A549 (cell line): ENCODE results near the gene APRT. TPM values are rescaled to one million over a fixed set of nuclear protein-coding genes. Genes with fewer than 3 reads are reported as not detected.

Experiments used
- ATAC-seq, 2 experiments: fragments of 200-7000 bp in 1 of 2; fragments of >200 bp in 1 of 2; cut with Nextera tagmentation in 1 of 2; cut with Tn5 transposase in 1 of 2; 3 replicates each; pipeline versions ENCODE4 v1.8.0 to v1.9.1; 2018 to 2020; ENCODE audit warnings: mild to moderate bottlenecking in 1 of 2, moderate library complexity in 1 of 2
- CTCF ChIA-PET: fragments of 300-600 bp; sonication (Branson Sonifier 250); formaldehyde crosslinking; extraction: SDS; loops from one replicate; lab custom pipeline; 2021; ENCODE audit warnings: antibody characterized with exemption, inconsistent platforms; lab: Yijun Ruan, JAX
- POLR2A ChIA-PET: fragments of 350-600 bp; formaldehyde crosslinking; extraction: SDS; loops from one replicate; lab custom pipeline; 2021; ENCODE audit warnings: antibody characterized with exemption, inconsistent platforms; lab: Yijun Ruan, JAX
- DNase-seq, 2 experiments: peaks; one replicate each; pipeline versions ENCODE4 v3.0.0 to v3.0.0-alpha.2; 2011 to 2016; ENCODE audit warnings: low read depth in 1 of 2, low spot score in 1 of 2
- FAIRE-seq: peaks from 2 replicates; lab custom pipeline; 2011; peaks lifted over from hg19 to GRCh38; lab: Jason Lieb, UNC
- H3K27ac ChIP-seq, 2 experiments: fragments of >200 bp; sonication (Bioruptor Twin); formaldehyde crosslinking; 3 replicates each; pipeline ENCODE4 v1.5.1; 2016 to 2017
- H3K4me1 ChIP-seq: fragments of >200 bp; sonication (Bioruptor Twin); formaldehyde crosslinking; 3 replicates; pipeline ENCODE4 v1.6.1; 2016
- H3K4me2 ChIP-seq: fragments of >200 bp; sonication (Bioruptor Twin); formaldehyde crosslinking; 3 replicates; pipeline ENCODE4 v1.6.1; 2016
- H3K4me3 ChIP-seq: fragments of >200 bp; sonication (Bioruptor Twin); formaldehyde crosslinking; 3 replicates; pipeline ENCODE4 v1.5.1; 2016
- H3K9me3 ChIP-seq: fragments of >200 bp; sonication (Bioruptor Twin); formaldehyde crosslinking; 3 replicates; pipeline ENCODE4 v1.6.1; 2016
- ATOH8 ChIP-seq: fragments of 250-450 bp; sonication (Bioruptor Pico); IDR thresholded peaks from 2 replicates; pipeline ENCODE4 v1.5.0; 2020; ENCODE audit warnings: low read depth, mild to moderate bottlenecking, moderate library complexity
- BCL3 ChIP-seq: fragments of >200 bp; sonication (Bioruptor Twin); formaldehyde crosslinking; IDR thresholded peaks from 3 replicates; pipeline ENCODE4 v1.6.1; 2016
- CBX8 ChIP-seq: fragments of 200-600 bp; sonication (generic); IDR thresholded peaks from 2 replicates; pipeline ENCODE4 v1.6.1; 2016
- CEBPB ChIP-seq, 2 experiments: fragments of >200 bp in 1 of 2; sonication (Bioruptor Twin) in 1 of 2; formaldehyde crosslinking in 1 of 2; IDR thresholded peaks; 2 replicates each; pipeline ENCODE4 v1.6.1; 2012 to 2016
- CHD2 ChIP-seq: fragments of 150-350 bp; IDR thresholded peaks from 2 replicates; pipeline ENCODE4 v1.6.1; 2014; ENCODE audit warnings: low read length; ENCODE audit not compliant: partially characterized antibody
- CHD4 ChIP-seq: fragments of 200-600 bp; sonication (generic); IDR thresholded peaks from 2 replicates; pipeline ENCODE4 v1.6.1; 2016; ENCODE audit warnings: antibody characterized with exemption, mild to moderate bottlenecking, borderline replicate concordance
- EHF ChIP-seq: fragments of 250-450 bp; sonication (Bioruptor Pico); IDR thresholded peaks from 2 replicates; pipeline ENCODE4 v1.5.0; 2020; ENCODE audit warnings: mild to moderate bottlenecking
- EHMT2 ChIP-seq: fragments of 200-600 bp; sonication (generic); IDR thresholded peaks from 2 replicates; pipeline ENCODE4 v1.6.1; 2016; ENCODE audit warnings: antibody characterized with exemption, low read depth, mild to moderate bottlenecking, moderate library complexity
- ELK1 ChIP-seq: fragments of 150-350 bp; IDR thresholded peaks from 2 replicates; pipeline ENCODE4 v1.6.1; 2014; ENCODE audit warnings: low read depth, mild to moderate bottlenecking, low read length
- EP300 ChIP-seq, 2 experiments: fragments of >200 bp; sonication (Bioruptor Twin); formaldehyde crosslinking; IDR thresholded peaks; 2 replicates in 1 of 2; 3 replicates in 1 of 2; pipeline ENCODE4 v1.6.1; 2016 to 2017
- FOSL2 ChIP-seq, 2 experiments: fragments of 450-650 bp in 1 of 2; fragments of >200 bp in 1 of 2; sonication (Bioruptor Twin) in 1 of 2; formaldehyde crosslinking; IDR thresholded peaks; 2 replicates each; pipeline versions ENCODE4 v1.5.0 to v1.6.1; 2016 to 2020; ENCODE audit warnings: mild to moderate bottlenecking in 1 of 2, moderate library complexity in 1 of 2
- HOXA7 ChIP-seq: fragments of 250-450 bp; sonication (Bioruptor Pico); IDR thresholded peaks from 2 replicates; pipeline ENCODE4 v1.5.0; 2020; ENCODE audit warnings: mild to moderate bottlenecking, moderate library complexity
- KDM5A ChIP-seq: fragments of 200-600 bp; sonication (generic); IDR thresholded peaks from 2 replicates; pipeline ENCODE4 v1.6.1; 2016; ENCODE audit warnings: antibody characterized with exemption, mild to moderate bottlenecking
- MAZ ChIP-seq: fragments of 150-350 bp; IDR thresholded peaks from 2 replicates; pipeline ENCODE4 v1.6.1; 2014; ENCODE audit warnings: antibody characterized with exemption, low read depth, low read length, borderline replicate concordance
- PBX3 ChIP-seq: IDR thresholded peaks from 2 replicates; pipeline ENCODE4 v1.6.1; 2012
- PHF8 ChIP-seq: fragments of 200-600 bp; sonication (generic); IDR thresholded peaks from 2 replicates; pipeline ENCODE4 v1.6.1; 2016; ENCODE audit warnings: low read depth, mild to moderate bottlenecking, antibody characterized with exemption, moderate library complexity, borderline replicate concordance
- POLR2A ChIP-seq: IDR thresholded peaks from 2 replicates; pipeline ENCODE4 v1.6.1; 2012; ENCODE audit warnings: mild to moderate bottlenecking, low read length
- RCOR1 ChIP-seq: fragments of 150-350 bp; IDR thresholded peaks from 2 replicates; pipeline ENCODE4 v1.6.1; 2014; ENCODE audit warnings: antibody characterized with exemption, low read length, low read depth
- REST ChIP-seq: fragments of 200-600 bp; sonication (generic); IDR thresholded peaks from 2 replicates; pipeline ENCODE4 v1.6.1; 2016; ENCODE audit warnings: antibody characterized with exemption, mild to moderate bottlenecking, moderate library complexity
- RNF2 ChIP-seq: fragments of 200-600 bp; sonication (generic); IDR thresholded peaks from 2 replicates; pipeline ENCODE4 v1.6.1; 2016; ENCODE audit warnings: low read depth, mild to moderate bottlenecking, antibody characterized with exemption, moderate library complexity, borderline replicate concordance
- TP53 ChIP-seq: fragments of 250-450 bp; sonication (Bioruptor Pico); IDR thresholded peaks from 2 replicates; pipeline ENCODE4 v1.5.0; 2021; ENCODE audit warnings: mild to moderate bottlenecking, moderate library complexity
- ZNF302 ChIP-seq: fragments of 250-450 bp; sonication (Bioruptor Pico); IDR thresholded peaks from 2 replicates; pipeline ENCODE4 v1.9.0; 2021; ENCODE audit warnings: inconsistent platforms, mild to moderate bottlenecking, moderate library complexity
- WGBS: methylation state at CpG from one replicate; pipeline ENCODE4 v1.1.6; 2017; ENCODE audit errors: missing lambda C conversion rate; 5-methylcytosine and 5-hydroxymethylcytosine counted together
- polyA plus RNA-seq, 4 experiments: library from polyadenylated mRNA; depleted of rRNA in 3 of 4; stranded (reverse); fragments of >200 nt; fragmentation: RNase III in 1 of 4; extraction: RNeasy Plus Mini Kit Qiagen cat#74134 plus additional on column Dnase treatment in 1 of 4; gene quantifications; 2 replicates in 3 of 4; 3 replicates in 1 of 4; pipeline ENCODE4 v1.2.3, GENCODE V29; 2011 to 2017

The APRT gene
- polyA plus RNA-seq, 2 of the 4 experiments (the other 2 are of a cell fraction): 115 to 258 TPM

GRCh38 chr16:88804552-88805339, 7.0 kb downstream of the APRT start:
- POLR2A ChIA-PET: no interaction called here

GRCh38 chr16:88804173-88804551, 7.6 kb downstream of the APRT start:
- Histone ChIP-seq H3K4me3 (peak overlapping the region; percentile 73), H3K27ac (peak overlapping the region; percentile 88 to 94), H3K4me1 (peaks cover 14% of the 10 kb centered on the region), H3K9me3 (no peaks in the 10 kb centered on the region), H3K4me2 (peak overlapping the region; percentile 100)
- POLR2A ChIA-PET: interaction anchor here (0.6 kb wide), 1 partner anchor 32 kb away, joined by 6 read pairs; no protein-coding TSS in a partner anchor
- no peak for FAIRE-seq
- CTCF ChIA-PET: interaction anchor here (1.5 kb wide), 1 partner anchor 11 kb away, joined by 5 read pairs; no protein-coding TSS in a partner anchor
- DNase-seq: no peak
- ATAC-seq: no peak
- 14% methylated on average over 6 of the region's 16 CpGs for WGBS
- TF ChIP-seq RCOR1 (no peak), POLR2A (no peak), HOXA7 (no peak), BCL3 (no peak), KDM5A (no peak), PHF8 (no peak), PBX3 (no peak), RNF2 (no peak), CBX8 (no peak), ATOH8 (CRISPR knock-in tag) (no peak), EHMT2 (no peak), CHD4 (no peak), EP300 (IDR thresholded peaks at IDR 0.05) (no peak), ELK1 (no peak), EHF (no peak)

More at GRCh38 chr16:88804552-88805339, 7.0 kb downstream of the APRT start:
- Histone ChIP-seq H3K4me3 (peak overlapping the region; percentile 73), H3K9me3 (no peaks in the 10 kb centered on the region), H3K27ac (peak overlapping the region; percentile 88 to 94), H3K4me2 (peak overlapping the region; percentile 100), H3K4me1 (peaks cover 20% of the 10 kb centered on the region)
- CTCF ChIA-PET: interaction anchor here (1.5 kb wide), 1 partner anchor 11 kb away, joined by 5 read pairs; no protein-coding TSS in a partner anchor
- TF ChIP-seq MAZ (no peak), REST (no peak), CHD2 (no peak), FOSL2 (IDR thresholded peaks at IDR 0.05) (no peak), FOSL2 (CRISPR knock-in tag; IDR thresholded peaks at IDR 0.05) (no peak), POLR2A (no peak), KDM5A (no peak), ZNF302 (CRISPR knock-in tag) (no peak), CEBPB (IDR thresholded peaks at IDR 0.05) (no peak), TP53 (CRISPR knock-in tag) (no peak), RCOR1 (no peak), PBX3 (no peak; the same call in 1 of the 2 replicates)
- peak in 1 of 2 experiments; percentile 36 for DNase-seq
- peak; percentile 25 to 35; a peak in 5 of 6 replicates for ATAC-seq
- WGBS: 57% methylated on average over 18 of the region's 39 CpGs
- no peak for FAIRE-seq
